PC-9 (cell line): ENCODE measurements around the gene MCM9. TPM values are rescaled to one million over a fixed set of nuclear protein-coding genes. Genes with fewer than 3 reads are reported as not detected.

Experiments used
- BruUV-seq: library from RNA; stranded (reverse); fragments of 400-500 nt; replicated peaks from 2 replicates; lab custom pipeline; 2021; lab: Mats Ljungman, UMichigan
- CTCF ChIA-PET: fragments of 300-600 bp; sonication (Branson Sonifier 250); formaldehyde crosslinking; loops from one replicate; lab custom pipeline; 2022; ENCODE audit warnings: antibody characterized with exemption; lab: Charles Lee
- POLR2A ChIA-PET: fragments of 300-600 bp; sonication (Branson Sonifier 250); formaldehyde crosslinking; loops from one replicate; lab custom pipeline; 2022; ENCODE audit warnings: antibody characterized with exemption; ENCODE audit not compliant: unreplicated experiment; lab: Charles Lee
- DNase-seq, 2 experiments: peaks; one replicate each; pipeline versions ENCODE4 v3.0.0 to v3.0.0-alpha.2; 2015 to 2022; ENCODE audit warnings: mixed read lengths in 1 of 2
- H2AFZ ChIP-seq: fragments of 200-600 bp; sonication (generic); 2 replicates; pipeline ENCODE4 v1.8.1; 2017; ENCODE audit warnings: antibody characterized with exemption
- H3F3A ChIP-seq: fragments of 200-600 bp; sonication (generic); 2 replicates; pipeline ENCODE4 v1.8.1; 2017; ENCODE audit warnings: antibody characterized with exemption, mild to moderate bottlenecking, low read depth; ENCODE audit not compliant: insufficient read depth
- H3K27ac ChIP-seq: fragments of 200-600 bp; sonication (generic); 2 replicates; pipeline ENCODE4 v1.6.1; 2016; ENCODE audit warnings: mixed run types
- H3K27me3 ChIP-seq: fragments of 200-600 bp; sonication (generic); 2 replicates; pipeline ENCODE4 v1.6.1; 2016; ENCODE audit warnings: low read depth, mixed run types; ENCODE audit not compliant: insufficient read depth
- H3K36me3 ChIP-seq: fragments of 200-600 bp; sonication (generic); 2 replicates; pipeline ENCODE4 v1.6.1; 2016; ENCODE audit warnings: low read depth, mixed run types
- H3K4me1 ChIP-seq: fragments of 200-600 bp; sonication (generic); replicated peaks from 2 replicates; pipeline ENCODE4 v1.6.1; 2016; ENCODE audit warnings: mixed run types; ENCODE audit not compliant: insufficient read depth
- H3K4me2 ChIP-seq: fragments of 200-600 bp; sonication (generic); 2 replicates; pipeline ENCODE4 v1.6.1; 2017; ENCODE audit warnings: mixed run types
- H3K4me3 ChIP-seq: fragments of 200-600 bp; sonication (generic); 2 replicates; pipeline ENCODE4 v1.6.1; 2016; ENCODE audit warnings: mixed run types
- H3K79me2 ChIP-seq: fragments of 200-600 bp; sonication (generic); 2 replicates; pipeline ENCODE4 v1.6.1; 2017; ENCODE audit warnings: low read depth, mixed run types
- H3K9me2 ChIP-seq: fragments of 200-600 bp; sonication (generic); 2 replicates; pipeline ENCODE4 v1.8.1; 2017; ENCODE audit warnings: mild to moderate bottlenecking; ENCODE audit not compliant: insufficient read depth
- H3K9me3 ChIP-seq: fragments of 200-600 bp; sonication (generic); 2 replicates; pipeline ENCODE4 v1.8.1; 2016; ENCODE audit warnings: low read depth; ENCODE audit not compliant: insufficient read depth
- H4K20me1 ChIP-seq: fragments of 200-600 bp; sonication (generic); 2 replicates; pipeline ENCODE4 v1.8.1; 2017; ENCODE audit not compliant: insufficient read depth
- CTCF ChIP-seq: fragments of 200-600 bp; sonication (generic); conservative IDR thresholded peaks from 2 replicates; pipeline ENCODE4 v1.6.1; 2017; ENCODE audit warnings: mixed run types, antibody characterized with exemption, mild to moderate bottlenecking, moderate library complexity
- EZH2 ChIP-seq: fragments of 200-600 bp; sonication (generic); IDR thresholded peaks from 2 replicates; pipeline ENCODE4 v1.8.0; 2017; ENCODE audit warnings: antibody characterized with exemption, low read depth
- intact Hi-C: fragments of 100-400 bp; cut with micrococcal nuclease; formaldehyde crosslinking; loops from one replicate; pipeline ENCODE4 v1.10.0; 2022; ENCODE audit not compliant: unreplicated experiment
- total RNA-seq: library from RNA; stranded (reverse); gene quantifications from 2 replicates; pipeline ENCODE4 v1.2.3, GENCODE V29; 2021

MCM9 gene
- total RNA-seq, 1 experiment from 2014 or later, result 18.1 TPM

- Histone ChIP-seq H3K79me2 (no peaks in the 10 kb centered on the region), H3K36me3 (no peaks in the 10 kb centered on the region; the same call in 1 of the 2 replicates), H3K27ac (no peak overlapping the region), H3K27me3 (no peaks in the 10 kb centered on the region), H4K20me1 (no peaks in the 10 kb centered on the region), H3K4me3 (no peak overlapping the region), H2AFZ (no peak overlapping the region), H3K4me2 (no peak overlapping the region), H3K9me3 (no peaks in the 10 kb centered on the region), H3K9me2 (no peaks in the 10 kb centered on the region), H3K4me1 (no peaks in the 10 kb centered on the region), H3F3A (no peaks in the 10 kb centered on the region)
- BruUV-seq, result no TSS peak
- TF ChIP-seq EZH2 (no peak), CTCF (no peak)
- intact Hi-C loops, result no loop called here
- ChIA-PET POLR2A (no interaction called here), CTCF (no interaction called here)
- DNase-seq, result no peak
Measured at GRCh38 chr6:118860363-118860762, 74.6 kb downstream of the MCM9 start.

DNA sequence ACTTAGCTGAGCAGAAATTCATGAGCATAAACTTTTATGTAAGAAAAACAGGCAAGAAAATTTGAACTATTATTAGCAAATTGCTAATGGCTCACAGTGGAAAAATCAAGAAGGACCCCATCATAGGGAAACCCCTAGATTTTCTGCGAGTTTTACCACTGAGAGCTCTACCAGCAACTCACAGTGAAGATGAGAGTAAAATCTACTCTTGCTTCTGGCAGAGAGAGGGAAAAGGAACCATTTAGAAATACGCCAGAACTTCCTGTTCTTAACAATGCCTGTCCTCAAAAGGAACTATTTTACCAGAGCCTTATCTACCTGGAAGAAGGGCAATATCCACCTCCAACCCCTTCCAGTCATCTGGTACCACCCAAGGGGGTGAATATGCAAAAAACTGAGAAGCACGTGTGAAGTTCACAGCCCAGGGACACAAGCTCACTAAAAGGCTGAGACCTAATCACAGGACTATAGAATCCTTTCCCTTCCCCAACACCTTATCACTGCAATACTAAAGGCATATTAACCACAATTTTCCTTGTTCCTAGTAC lies 75.4 kb downstream of the MCM9 start:
- Histone ChIP-seq H3K27ac (no peak overlapping the region), H3K4me1 (no peaks in the 10 kb centered on the region), H2AFZ (no peak overlapping the region), H3K4me3 (no peak overlapping the region), H3K36me3 (no peaks in the 10 kb centered on the region; the same call in 1 of the 2 replicates), H3K27me3 (no peaks in the 10 kb centered on the region), H3K9me3 (no peaks in the 10 kb centered on the region), H4K20me1 (no peaks in the 10 kb centered on the region; the same call in 1 of the 2 replicates), H3F3A (no peaks in the 10 kb centered on the region), H3K4me2 (no peak overlapping the region), H3K79me2 (no peaks in the 10 kb centered on the region), H3K9me2 (no peaks in the 10 kb centered on the region)
- ChIA-PET CTCF (no interaction called here), POLR2A (no interaction called here)
- BruUV-seq, result no TSS peak
- TF ChIP-seq EZH2 (no peak), CTCF (no peak)
- intact Hi-C loops, result no loop called here
- no peak for DNase-seq

- Histone ChIP-seq H3K4me1 (no peaks in the 10 kb centered on the region), H3K4me2 (no peak overlapping the region), H3K36me3 (no peaks in the 10 kb centered on the region; the same call in 1 of the 2 replicates), H3K27ac (no peak overlapping the region), H3K9me2 (no peaks in the 10 kb centered on the region), H3F3A (no peaks in the 10 kb centered on the region), H4K20me1 (no peaks in the 10 kb centered on the region; the same call in 1 of the 2 replicates), H3K27me3 (no peaks in the 10 kb centered on the region), H3K4me3 (no peak overlapping the region), H3K79me2 (no peaks in the 10 kb centered on the region), H2AFZ (no peak overlapping the region), H3K9me3 (no peaks in the 10 kb centered on the region)
- intact Hi-C loops, result no loop called here
- DNase-seq, result no peak
- no TSS peak for BruUV-seq
- TF ChIP-seq EZH2, result no peak
- TF ChIP-seq CTCF, result no peak
- ChIA-PET POLR2A (no interaction called here), CTCF (no interaction called here)
Measured at GRCh38 chr6:118856301-118856700, 78.7 kb downstream of the MCM9 start.
